CD4-positive, alpha-beta T cell treated with Interleukin-10 for 1 hour (primary cell): ENCODE results near the gene SGIP1.
"Not testable (repeated sequence)": the region's sequence is repeated elsewhere in the genome, so short reads cannot be mapped to it uniquely, and the experiment has no call there.

Experiments used
- DNase-seq: peaks from one replicate; pipeline ENCODE4 v3.0.0-alpha.2; 2020

The SGIP1 gene

DNA sequence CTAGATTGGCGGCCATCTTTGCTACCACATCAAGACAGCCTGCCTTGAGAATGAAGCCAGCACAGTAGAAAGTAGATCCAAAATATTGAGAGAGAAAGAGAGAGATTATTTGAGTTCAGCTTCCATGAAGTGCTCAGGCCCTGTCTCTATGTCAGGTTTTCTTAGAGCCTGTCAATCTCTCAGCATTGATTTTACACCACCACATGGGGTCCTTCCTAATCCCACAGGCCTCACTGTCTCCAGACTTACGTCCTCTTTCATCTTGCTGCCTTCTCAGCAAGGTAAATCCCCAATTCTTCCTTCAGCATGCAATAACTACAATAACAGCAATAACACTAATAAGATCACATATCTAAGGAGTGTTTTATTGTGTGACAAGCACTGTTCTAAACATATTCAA lies 239.3 kb downstream of the SGIP1 start:
- DNase-seq, result no peak

DNA sequence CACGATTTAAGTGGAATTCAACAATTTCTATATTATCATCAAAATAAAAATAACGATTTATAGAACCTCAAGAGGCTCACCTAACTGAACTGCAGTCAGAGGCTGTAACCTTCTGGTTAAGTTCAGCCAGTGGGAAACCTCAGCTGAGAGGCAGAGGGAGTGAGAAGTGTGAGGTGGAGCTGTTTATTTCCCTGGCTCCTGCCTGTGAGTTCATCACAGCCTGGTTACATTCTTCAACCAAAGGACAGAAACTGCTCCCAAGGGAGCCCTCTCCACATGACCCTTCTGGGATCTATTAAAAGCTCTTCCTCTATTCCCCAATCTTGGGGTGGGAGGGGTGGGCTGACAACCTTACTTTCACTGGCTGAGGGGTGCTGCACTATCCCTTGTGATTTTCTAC lies 240.5 kb downstream of the SGIP1 start:
- DNase-seq, result no peak

DNA sequence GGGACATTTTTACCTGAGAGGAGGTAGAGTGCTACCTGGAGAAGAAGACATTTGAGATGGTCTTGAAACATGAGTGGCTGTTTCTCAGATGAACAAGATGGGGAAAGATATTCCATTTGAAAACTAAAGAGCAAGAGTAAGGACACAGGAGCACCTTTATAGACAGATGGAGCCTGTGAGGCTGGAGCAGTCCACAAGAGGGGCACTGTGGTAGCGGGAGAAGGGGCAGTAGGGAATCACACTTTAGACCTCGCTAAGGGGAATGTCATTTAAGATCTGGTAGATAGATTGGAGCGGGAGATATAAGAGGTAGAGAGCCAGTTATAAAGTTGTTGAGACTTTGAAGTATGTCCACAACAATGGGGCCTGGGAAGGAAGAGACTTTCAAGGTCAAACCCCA lies 241.7 kb downstream of the SGIP1 start:
- no peak for DNase-seq

DNA sequence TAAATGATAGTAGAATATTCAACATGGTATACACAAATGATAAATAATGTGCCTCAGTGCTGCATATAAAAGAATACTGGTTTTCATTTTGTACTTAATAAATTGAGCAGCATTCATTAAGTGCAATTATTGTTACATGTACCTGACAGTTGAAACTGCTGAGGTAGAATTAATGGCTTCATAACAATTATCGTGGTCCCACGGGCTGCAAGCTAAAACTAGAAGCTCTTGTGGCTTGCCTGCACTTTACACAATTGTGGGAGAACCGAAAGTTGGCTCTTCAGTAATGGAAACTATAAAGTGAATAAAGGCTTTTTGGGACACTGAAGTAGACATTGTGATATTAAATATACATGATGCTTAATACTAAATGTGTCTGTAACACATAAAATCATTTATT lies 243.9 kb downstream of the SGIP1 start:
- no peak for DNase-seq

DNA sequence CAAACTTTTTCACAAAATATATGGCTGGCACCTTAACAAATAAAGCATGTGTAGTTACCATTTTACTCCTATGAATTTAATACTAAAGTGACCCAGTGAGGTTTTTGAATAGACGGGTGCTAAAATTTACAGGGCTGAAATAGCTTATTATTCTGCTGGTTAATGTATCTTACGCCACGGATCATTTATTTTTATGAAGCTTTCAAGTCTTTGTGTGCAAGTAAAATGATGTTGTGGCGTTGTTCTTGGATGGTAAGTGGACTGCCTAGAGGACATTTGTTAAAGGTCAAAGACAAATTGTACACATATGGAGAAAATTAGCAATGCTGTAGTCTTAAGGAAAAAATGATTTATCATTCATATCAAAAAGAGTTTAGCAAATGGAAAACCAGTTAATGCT lies 244.3 kb downstream of the SGIP1 start:
- DNase-seq, result no peak

DNA sequence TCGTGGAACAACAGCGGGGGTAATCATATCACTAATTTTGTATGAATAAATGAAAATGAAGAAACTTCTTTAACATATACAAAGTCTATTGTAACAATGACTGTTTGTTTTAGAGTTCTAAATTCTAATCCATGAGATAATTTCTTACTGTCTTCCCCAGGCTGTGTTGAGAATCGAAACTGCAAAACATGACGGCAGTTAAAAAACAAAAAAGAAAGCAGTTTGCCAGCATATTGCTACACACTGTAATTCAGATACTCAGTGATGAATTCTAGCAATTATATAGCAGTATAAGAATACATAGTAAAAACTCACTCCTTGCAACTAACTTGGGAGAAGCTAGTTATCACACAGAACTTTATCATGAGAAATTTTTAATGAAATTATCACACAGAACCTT lies 245.0 kb downstream of the SGIP1 start:
- no peak for DNase-seq

DNA sequence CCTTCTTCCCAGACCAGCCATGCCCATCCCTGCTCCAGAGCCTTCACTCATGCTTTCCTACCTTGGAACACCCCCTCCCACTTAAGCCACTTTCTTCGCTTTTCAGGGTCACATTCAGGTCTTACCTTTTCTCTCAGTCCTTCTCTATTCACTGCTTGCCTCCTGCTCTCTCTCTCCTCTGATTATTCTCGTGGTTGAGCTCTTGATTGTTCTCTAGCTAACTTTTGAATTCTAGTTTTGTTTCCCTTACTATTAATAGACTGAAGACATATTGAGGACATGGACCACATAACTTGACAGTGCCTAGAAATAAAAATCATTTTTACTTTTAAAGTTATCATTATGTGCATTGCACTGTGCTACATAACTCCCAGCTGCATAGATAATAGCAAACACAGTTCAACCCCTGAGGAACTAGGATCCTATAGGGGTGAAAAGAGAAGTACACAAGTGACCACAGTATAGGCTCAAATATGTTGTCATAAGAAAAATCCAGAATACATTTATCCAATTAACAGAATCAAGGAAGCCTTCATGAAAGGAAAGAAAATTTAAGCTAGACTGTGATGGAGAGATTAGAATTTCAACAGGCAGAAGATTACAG lies 245.6 kb downstream of the SGIP1 start:
- no peak for DNase-seq

DNA sequence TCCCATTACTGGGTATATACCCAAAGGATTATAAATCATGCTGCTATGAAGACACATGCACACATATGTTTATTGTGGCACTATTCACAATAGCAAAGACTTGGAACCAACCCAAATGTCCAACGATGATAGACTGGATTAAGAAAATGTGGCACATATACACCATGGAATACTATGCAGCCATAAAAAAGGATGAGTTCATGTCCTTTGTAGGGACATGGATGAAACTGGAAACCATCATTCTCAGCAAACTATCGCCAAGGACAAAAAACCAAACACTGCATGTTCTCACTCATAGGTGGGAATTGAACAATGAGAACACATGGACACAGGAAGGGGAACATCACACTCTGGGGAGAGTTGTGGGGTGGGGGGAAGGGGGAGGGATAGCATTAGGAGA lies 251.8 kb downstream of the SGIP1 start:
- DNase-seq, result not testable (repeated sequence)

DNA sequence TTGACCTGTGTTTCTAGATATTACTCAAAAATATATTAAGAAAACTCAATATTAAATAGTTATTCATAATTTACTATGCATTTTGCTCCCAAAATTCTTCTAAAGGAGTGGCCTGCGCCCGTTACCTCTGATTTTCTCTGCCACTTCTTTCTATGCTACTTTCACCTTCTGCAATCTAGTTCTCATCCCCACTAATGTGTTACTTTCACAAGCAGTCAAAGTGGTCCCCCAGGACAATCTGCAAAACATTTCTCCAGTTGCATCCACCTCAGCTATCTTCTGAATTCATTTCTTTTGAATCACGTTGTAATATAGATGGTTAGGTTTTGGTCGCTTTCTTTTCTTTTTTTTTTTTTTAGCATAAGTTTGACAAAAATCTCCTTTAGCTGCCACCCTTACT lies 253.7 kb downstream of the SGIP1 start:
- DNase-seq, result no peak

DNA sequence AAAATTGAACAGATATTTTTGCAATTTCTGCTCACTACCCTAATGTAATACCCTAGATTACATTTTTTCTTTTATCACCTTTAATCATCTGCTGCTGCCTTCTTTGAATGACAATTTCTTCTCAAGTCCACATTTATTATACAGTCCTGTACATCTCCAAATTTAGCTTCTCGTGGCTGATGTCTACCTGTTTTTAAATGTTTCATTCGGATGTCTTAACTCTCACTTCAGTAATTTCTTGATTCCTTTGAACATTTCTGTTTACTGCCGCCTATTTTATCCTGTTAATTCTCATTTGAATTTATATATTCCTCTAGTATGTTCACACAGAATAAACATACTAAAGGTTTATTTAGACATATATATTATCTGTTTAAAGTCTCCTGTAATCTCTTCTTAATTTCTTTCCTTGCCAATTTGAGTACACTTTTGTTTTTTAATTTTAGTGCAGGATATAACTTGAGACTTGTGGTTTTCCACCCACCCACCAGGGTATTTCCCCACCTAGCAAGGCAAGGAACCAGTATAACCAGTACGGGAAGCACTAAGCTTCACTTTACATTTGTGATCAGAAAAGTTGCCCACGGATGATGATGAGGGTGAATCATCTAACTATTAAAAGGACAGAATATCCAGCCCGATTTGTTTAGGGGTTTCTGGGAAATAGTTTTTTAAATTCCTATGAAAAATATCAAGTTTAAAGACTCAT lies 254.4 kb downstream of the SGIP1 start:
- peak; percentile 54 for DNase-seq

DNA sequence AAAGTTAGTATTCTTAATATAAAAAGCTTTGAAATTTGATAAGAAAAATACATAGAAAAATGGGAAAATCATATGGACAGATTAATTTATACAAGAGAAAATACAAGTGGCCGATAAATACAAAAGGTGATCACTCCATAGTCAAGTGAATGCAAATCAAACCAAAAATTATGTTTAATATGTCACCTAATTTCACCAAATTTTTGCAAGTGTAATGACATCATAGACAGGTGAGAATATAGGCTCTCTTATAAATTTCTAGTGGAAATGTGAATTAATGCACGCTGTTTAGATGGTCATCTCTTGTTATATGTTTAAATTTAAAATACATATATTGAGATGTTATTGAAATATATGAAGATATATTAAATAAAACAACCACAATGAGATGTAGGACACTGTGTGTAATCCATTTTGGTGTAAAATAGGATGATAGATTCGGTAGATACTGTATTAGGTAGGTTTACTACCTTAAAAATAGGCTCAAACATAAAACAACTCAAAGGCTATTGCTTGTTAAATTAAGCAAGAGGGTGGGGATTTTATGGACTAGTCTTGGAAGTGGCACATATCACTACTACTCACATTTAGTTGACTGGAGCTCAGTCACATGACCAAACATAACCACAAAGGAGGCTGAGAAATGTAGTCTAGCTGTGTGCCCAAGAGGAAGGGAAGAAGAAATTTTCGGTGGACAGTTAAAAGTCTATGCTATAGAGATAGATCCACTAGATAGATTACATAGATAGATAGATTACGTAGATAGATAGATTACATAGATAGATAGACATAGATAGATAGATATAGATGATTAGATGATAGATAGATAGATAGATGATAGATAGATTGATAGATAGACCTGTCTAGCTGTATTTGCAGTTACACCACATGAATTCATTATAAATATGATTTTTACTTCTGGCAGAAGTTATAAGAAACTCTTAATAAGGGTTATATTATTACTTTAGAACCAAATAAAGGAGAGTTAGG lies 258.0 kb downstream of the SGIP1 start:
- no peak for DNase-seq

DNA sequence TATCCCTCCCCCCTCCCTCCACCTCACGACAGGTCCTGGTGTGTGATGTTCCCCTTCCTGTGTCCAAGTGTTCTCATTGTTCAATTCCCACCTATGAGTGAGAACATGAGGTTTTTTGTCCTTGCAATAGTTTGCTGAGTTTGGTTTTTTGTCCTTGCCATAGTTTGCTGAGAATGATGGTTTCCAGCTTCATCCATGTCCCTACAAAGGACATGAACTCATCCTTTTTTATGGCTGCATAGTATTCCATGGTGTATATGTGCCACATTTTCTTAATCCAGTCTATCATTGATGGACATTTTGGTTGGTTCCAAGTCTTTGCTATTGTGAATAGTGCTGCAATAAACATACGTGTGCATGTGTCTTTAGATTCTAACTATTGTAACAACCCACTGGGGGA lies 261.9 kb downstream of the SGIP1 start:
- DNase-seq, result not testable (repeated sequence)
